ENCODE measurements around the gene NSMCE1.
A peak's percentile ranks its signal among the peaks of the same experiment; 100 is the strongest.
"Not testable (repeated sequence)": the region's sequence is repeated elsewhere in the genome, so short reads cannot be mapped to it uniquely, and the experiment has no call there.

NSMCE1 gene

DNA sequence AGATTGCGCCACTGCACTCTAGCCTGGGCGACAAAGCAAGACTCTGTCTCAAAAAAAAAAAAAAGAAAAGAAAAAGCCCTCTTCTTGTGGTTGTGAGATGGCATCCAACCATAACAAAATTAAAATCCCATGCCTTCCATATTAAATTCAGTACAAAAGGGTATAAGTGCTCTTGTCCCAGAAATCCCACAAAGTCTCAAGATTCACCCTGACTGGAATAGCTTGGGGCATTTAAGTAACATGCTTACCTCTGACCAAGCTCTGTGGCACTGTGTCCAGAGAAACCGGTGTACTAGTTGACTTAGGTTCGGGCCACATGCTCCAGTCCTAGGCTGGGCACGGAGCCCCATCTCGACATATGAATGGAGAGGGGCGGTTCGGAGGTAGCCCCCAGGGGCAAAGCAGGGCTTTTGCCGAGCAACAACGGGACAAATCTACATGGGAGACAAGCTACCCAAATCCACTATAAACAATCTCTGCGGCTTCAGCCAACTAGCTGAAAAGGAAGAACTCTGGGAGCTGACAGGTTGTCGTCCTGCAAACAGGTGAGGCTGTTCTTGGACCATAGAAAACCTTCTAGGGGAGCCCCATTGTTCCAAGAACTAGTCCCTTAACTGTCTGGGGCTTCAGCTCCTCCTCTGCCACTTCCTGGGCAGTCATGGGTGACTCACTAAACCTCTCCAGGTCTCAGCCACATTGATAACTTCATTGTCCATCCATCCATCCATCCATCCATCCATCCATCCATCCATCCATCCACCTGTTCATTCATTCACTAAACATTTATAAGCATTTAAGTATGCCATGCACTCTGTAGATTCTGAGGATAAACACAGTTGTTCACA, 34.9 kb upstream of the NSMCE1 start:
- no peak for DNase-seq (ENCODE audit: low read depth, low spot score)
- H3K27ac ChIP-seq, result no peak overlapping the region

GRCh38 chr16:27302126-27302525, 33.6 kb upstream of the NSMCE1 start:
- no peak for DNase-seq (ENCODE audit: low read depth, low spot score)
- H3K27ac ChIP-seq, result no peak overlapping the region

DNA sequence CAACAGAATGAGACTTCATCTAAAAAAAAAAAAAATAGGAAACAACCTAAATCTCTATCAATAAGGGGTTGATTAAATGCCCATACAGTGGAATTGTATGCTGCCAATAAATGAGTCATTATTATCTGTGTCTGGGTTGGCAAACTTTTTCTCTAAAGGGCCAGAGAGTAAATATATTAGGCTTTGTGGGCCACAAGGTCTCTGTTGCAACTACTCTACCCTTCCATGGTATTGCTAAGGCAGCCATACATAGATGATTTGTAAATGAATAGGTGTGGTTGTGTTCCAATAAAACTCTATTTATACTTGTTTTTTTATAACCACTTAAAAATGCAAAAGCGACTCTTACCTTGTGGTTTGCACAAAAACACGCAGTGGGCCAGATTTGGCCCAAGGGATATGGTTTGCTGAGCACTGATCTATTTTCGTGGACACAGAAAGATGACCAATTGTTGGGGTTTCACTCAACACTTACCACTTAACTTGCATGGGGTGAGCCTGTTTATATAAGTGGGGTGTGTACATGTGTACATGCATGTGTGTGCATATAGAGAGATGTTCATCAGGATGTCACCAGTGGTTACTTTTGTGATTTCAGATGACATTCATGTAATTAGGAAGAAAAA, 32.8 kb upstream of the NSMCE1 start:
- no peak for DNase-seq (ENCODE audit: low read depth, low spot score)
- H3K27ac ChIP-seq, result no peak overlapping the region

- no peak for DNase-seq (ENCODE audit: low read depth, low spot score)
- no peak overlapping the region for H3K27ac ChIP-seq
Measured at GRCh38 chr16:27298132-27298531, 29.6 kb upstream of the NSMCE1 start.

GRCh38 chr16:27293343-27293742, 24.8 kb upstream of the NSMCE1 start:
- no peak for DNase-seq (ENCODE audit: low read depth, low spot score)
- H3K27ac ChIP-seq, result no peak overlapping the region

- no peak for DNase-seq (ENCODE audit: low read depth, low spot score)
Measured at GRCh38 chr16:27291722-27292240, 23.2 kb upstream of the NSMCE1 start.

DNA sequence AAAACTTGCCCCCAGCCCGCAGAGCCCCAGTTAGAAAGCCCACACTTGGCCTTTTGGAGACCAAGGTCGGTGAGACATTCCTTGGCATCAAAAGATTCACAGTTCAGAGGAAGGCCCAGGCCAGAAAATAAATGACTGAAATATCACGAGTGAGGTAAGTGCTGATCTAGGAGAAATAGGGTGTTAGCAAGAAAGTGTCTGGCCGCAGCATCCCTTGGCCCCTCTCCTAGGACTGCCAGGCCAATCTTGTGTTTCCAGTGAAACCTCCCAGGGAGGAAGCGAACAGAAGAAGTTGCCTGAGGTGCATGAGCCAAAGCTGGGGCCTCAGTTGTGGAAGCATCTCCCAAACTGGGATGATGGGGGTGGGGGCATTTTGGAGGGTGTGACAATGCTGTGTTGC, 22.5 kb upstream of the NSMCE1 start:
- no peak for DNase-seq (ENCODE audit: low read depth, low spot score)
- H3K27ac ChIP-seq, result no peak overlapping the region

More at GRCh38 chr16:27291722-27292240, 23.2 kb upstream of the NSMCE1 start:
- no peak overlapping the region for H3K27ac ChIP-seq

GRCh38 chr16:27290562-27290961, 22.0 kb upstream of the NSMCE1 start:
- no peak overlapping the region for H3K27ac ChIP-seq
- DNase-seq (ENCODE audit: low read depth, low spot score), result no peak

DNA sequence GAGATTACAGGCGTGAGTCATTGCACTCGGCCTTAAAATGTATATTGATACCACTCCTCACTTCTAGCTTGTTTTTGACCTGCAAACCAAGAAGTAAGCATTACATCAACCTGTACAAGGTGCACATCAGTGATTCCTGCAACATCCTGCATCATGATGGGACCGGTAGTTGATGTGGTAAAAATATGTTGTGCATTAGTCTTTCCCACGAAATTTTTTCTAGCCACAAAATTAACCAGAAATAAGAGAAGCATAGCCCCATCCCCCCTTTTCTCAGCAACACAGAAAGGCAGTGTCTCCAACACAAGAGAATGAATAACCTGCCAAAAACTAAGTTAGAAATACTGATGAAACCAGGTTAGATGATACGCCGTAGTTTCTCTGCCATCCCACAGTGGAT, 21.1 kb upstream of the NSMCE1 start:
- no peak overlapping the region for H3K27ac ChIP-seq
- DNase-seq (ENCODE audit: low read depth, low spot score), result no peak

- not testable (repeated sequence) for H3K27ac ChIP-seq; DNase-seq (ENCODE audit: low read depth, low spot score)
Measured at GRCh38 chr16:27288313-27288712, 19.7 kb upstream of the NSMCE1 start.

DNA sequence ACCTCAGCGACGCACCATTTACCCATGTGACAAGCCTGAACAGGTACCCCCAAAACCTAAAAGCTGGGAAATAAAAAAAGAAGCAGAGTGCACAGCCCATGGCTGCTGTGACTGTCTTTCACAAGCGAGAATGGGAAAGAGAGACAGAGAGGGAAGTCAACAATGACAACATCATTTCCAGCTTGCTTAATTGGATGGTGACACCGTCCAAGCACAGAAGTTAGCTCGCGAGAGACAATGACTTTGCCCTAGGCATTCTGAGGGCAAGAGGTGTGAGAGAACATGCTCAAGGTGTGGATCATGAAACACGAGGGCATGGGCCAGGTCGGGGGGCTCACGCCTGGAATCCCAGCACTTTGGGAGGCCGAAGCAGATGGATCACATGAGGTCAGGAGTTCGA, 19.3 kb upstream of the NSMCE1 start:
- H3K27ac ChIP-seq, result no peak overlapping the region

DNA sequence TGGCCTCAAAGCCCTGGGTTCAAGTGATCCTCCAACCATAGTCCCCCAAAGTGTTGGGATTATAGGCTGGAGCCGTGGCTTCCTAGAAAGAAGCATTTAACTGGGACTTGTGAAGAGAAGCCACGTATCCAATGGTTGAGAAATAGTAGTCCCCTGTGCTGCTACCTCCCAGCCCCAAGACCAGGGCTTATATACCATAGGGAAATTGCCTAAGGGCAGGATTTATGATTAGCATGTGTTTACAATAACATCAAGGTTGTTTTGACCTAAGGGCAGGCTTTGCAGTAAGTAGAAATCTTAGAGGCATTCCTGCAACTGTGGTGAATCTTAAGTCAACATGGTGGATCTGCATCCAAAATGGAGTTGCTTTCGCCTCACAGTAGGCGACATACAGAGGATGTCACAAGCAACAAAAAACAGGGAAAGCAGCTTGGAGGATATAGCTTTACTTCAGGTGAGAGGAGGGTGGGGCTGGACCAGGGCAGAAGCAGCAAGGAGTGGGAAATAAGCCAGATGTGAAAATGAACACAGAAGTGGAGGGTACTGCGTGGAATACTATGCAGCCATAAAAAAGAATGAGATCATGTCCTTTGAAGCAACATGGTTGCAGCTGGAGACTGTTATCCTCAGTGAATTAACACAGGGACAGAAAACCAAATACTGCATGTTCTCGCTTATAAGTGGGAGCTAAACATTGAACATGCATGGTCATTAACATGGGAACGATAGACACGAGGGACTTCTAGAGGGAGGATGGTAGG, 18.7 kb upstream of the NSMCE1 start:
- peak overlapping the region; percentile 90 for H3K27ac ChIP-seq
- DNase-seq (ENCODE audit: low read depth, low spot score), result no peak

More for the DNA sequence above, 19.3 kb upstream of the NSMCE1 start:
- DNase-seq (ENCODE audit: low read depth, low spot score), result no peak

- DNase-seq (ENCODE audit: low read depth, low spot score), result peak; percentile 71
- peak overlapping the region; percentile 90 for H3K27ac ChIP-seq
Measured at GRCh38 chr16:27286451-27286850, 17.9 kb upstream of the NSMCE1 start.

GRCh38 chr16:27285676-27286196, 17.2 kb upstream of the NSMCE1 start:
- H3K27ac ChIP-seq, result peak overlapping the region; percentile 90
- DNase-seq (ENCODE audit: low read depth, low spot score), result no peak

GRCh38 chr16:27284865-27285675, 16.5 kb upstream of the NSMCE1 start:
- no peak for DNase-seq (ENCODE audit: low read depth, low spot score)
- H3K27ac ChIP-seq, result peak overlapping the region; percentile 90

GRCh38 chr16:27281243-27281642, 12.7 kb upstream of the NSMCE1 start:
- no peak overlapping the region for H3K27ac ChIP-seq
- no peak for DNase-seq (ENCODE audit: low read depth, low spot score)

- DNase-seq (ENCODE audit: low read depth, low spot score), result no peak
- H3K27ac ChIP-seq, result no peak overlapping the region
Measured at GRCh38 chr16:27275394-27275793, 6.8 kb upstream of the NSMCE1 start.

GRCh38 chr16:27274424-27274874, 5.9 kb upstream of the NSMCE1 start:
- not testable (repeated sequence) for H3K27ac ChIP-seq; DNase-seq (ENCODE audit: low read depth, low spot score)

DNA sequence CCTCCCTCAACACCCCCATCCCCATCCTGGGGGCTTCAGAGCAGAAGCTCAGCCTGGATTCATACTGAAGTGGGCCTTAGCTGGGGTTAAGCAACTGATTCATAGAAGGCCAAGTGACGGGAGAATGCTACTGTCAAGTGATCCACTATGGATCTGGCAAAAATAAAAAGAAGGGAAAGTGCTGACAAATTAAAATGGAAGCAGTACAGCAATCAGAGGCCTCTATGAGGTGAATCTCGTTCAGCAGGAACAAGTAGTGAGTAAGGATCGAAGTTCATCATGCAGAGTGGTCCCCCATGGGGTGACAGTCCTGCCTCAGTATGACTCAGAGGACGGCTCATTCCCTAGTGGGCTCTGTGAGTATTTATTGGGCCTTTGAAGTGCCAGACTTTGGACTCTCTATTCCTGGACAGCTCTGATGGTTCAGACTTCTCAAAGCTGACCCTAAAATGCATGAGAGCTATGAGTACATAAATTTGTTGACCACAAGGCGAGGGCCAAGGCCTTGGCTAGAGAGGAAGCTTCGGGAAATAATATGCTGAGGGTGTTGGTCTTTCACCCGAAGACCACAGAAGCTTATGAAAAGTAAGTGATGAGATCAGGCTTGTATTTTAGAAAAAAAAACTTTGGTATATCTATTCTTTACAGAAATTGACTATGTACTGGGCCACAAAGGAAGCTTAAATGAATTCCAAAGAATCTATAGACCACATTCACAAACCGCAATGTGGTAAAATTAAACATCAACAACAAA, 5.3 kb upstream of the NSMCE1 start:
- H3K27ac ChIP-seq, result no peak overlapping the region
- no peak for DNase-seq (ENCODE audit: low read depth, low spot score)
